Measurements from ENCODE around the gene GSN.
A peak's percentile ranks its signal among the peaks of the same experiment; 100 is the strongest.

GSN gene

DNA sequence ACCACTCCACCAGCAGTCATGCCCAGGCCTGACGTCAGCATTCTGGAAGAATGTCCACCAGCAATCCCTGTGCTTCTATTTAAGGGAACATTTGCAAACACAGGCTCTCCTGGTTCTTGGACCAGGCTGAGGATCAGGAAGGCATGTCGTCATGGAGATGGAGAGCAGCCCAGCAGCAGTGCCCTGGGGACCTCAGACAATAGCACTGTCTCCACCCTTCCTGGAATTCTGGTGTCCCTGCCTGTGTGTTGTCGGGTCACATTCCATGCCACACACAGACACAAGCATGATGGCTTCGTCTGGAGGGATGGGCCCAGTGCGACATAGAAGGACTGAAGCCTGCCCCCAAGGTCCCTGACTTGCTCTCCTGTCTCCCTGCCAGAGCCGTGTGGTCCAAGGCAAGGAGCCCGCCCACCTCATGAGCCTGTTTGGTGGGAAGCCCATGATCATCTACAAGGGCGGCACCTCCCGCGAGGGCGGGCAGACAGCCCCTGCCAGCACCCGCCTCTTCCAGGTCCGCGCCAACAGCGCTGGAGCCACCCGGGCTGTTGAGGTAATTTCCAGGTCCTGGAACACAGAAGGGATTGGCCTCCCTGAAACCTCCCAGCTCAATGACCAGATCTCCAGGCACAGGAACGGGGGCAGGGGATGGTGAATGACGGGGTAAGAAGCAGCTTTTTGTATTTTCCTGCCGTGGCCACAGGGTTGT, 58.3 kb downstream of the GSN start:
- no peak for DNase-seq

DNA sequence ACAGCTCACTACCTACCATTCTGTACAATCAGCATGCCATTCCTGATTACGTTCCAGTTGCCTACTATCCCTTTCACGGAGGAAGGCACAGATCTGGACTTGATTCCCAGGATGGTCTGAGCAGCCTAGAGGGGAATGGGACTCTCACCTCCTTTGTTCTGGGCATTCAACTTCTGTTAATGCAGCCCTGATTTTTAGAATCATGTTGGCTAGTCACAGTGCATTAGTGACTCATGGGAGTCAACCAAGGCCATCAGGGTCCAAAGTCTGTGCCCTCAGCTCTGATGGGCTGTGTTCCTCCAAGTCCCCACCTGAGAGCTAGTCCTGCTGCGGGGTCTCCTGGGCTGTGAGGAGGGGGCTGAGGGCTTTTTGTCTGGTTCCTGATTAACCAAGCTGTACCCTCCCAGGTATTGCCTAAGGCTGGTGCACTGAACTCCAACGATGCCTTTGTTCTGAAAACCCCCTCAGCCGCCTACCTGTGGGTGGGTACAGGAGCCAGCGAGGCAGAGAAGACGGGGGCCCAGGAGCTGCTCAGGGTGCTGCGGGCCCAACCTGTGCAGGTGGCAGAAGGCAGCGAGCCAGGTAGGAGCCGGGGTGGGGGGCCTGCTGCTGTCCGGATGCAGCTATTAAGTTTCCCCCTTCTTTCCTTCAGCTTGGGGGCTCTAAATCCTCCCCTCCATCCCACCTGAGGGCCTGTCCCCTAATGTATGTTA, 59.1 kb downstream of the GSN start:
- DNase-seq: no peak

DNA sequence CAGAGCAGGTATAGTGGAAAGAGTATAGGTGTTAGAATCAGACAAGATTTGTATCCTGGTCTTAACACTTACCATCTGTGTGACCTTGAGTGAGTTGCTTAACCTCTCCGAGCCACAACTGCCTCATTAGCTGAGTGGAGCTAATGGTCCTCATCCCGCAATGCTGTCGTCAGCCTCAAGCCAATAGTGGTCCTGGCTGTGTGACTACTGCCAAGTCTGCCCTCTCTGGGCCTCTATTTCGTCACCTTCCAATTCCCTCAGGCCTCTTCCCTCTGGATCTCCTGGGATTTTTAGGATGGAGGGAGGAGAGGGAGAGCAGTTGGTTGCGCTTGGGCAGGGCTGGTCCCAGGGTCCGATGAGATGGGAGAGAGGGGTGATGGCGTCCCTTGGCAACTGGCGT, 60.5 kb downstream of the GSN start:
- no peak for DNase-seq

DNA sequence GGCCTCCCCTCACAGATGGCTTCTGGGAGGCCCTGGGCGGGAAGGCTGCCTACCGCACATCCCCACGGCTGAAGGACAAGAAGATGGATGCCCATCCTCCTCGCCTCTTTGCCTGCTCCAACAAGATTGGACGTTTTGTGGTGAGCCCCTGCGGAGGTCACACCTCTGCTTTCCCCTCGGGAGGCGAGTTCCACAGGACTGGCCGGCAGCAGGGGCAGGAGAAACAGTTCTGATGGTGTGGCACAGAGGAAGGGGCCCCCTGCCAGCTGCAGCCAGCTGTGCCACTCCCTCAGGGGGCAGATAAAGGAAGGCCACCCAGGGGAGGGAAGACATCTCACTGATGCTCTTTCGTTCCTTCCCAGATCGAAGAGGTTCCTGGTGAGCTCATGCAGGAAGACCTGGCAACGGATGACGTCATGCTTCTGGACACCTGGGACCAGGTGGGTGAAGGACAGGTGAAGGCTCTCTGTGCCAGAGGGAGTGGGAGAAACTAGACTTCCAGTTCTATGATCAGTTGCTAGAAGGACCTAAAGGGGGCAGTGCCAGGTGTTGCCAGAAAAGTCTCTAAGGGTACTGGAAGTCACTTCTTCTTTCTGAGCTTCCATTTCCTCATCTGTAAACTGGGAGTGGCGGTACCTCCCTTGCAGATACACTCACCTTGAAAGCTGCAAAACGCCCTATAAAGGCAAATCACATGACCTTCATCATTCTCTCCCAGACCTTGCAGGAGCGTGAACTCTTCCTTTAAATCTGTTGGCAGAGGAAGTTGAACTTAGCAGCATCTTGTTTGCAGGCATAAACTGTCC, 61.1 kb downstream of the GSN start:
- DNase-seq: no peak

DNA sequence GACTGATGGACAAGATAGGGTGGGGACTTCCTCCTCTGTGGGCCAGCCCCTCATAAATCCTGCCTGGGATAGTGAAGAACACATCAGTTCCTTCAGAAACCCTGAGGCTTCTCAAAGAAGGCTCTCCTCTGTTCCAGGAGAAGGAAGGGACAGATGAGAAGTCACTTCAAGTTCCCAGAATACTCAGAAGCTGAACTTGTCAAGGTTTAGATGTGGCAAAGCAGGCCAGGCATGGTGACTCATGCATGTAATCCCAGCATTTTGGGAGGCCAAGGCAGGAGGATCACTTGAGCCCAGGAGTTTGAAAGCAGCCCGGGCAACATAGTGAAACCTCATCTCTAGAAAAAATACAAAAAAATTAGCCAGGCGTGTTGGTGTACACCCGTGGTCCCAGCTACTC, 63.6 kb downstream of the GSN start:
- DNase-seq: no peak

DNA sequence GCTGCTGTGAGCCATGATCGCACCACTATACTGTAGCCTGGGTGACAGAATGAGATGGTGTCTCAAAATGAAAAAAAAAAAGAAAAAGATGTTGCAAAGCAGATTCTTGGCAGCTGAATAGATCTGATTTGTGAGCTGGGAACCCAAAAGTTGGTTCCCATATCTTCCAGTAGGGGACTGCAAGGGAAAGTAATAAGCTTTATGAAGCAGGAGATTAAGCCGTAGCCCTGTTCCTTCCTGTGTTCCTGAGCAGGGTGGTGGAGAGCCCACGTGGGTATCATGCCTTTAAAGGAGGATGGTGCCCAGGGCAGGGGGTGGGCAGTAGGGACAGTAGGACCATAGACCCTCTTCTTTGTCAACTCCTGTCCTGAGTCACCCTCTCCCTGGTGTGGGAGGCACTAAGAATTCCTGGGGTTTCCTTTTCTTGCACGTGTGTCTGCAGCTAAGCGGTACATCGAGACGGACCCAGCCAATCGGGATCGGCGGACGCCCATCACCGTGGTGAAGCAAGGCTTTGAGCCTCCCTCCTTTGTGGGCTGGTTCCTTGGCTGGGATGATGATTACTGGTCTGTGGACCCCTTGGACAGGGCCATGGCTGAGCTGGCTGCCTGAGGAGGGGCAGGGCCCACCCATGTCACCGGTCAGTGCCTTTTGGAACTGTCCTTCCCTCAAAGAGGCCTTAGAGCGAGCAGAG, 64.2 kb downstream of the GSN start:
- no peak for DNase-seq

DNA sequence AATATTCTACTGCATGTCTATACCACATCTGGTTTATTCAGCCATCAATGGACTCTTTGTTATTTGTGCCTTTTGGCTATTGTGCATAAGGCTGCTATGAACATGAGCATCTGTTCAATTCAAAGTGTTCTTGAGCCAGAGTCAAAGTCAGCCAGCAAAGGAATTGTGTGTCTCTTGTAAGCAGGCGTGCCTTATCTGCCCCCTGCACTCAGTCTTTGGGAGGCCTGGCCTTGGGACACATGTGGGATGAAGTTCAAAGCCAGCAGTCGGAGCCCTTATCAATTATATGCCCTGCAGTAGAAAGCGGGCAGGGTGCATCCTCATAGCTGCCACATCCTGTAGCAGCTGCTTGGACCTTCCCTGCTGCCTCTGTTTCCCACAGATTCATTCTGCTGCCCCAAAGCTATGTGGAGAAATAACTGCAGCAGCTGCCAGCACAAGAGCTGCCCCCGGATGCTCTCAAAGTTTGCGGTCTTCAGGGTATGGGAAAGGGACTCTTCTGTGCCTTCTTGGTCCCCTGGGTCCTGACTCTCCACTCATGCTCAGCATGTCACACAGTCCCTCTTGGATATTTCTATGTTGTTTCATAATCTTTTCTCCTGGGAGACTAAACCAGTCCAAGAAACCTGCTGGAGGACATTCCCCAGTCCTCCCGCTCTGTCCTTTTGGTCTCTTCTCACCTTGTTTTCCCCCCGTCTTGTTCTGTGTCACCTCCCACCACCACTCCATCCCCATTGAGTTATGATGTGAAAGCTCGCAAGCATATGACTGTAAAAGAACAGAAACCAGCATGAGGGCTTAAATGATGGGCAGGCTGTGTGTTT, 66.2 kb downstream of the GSN start:
- DNase-seq: no peak

DNA sequence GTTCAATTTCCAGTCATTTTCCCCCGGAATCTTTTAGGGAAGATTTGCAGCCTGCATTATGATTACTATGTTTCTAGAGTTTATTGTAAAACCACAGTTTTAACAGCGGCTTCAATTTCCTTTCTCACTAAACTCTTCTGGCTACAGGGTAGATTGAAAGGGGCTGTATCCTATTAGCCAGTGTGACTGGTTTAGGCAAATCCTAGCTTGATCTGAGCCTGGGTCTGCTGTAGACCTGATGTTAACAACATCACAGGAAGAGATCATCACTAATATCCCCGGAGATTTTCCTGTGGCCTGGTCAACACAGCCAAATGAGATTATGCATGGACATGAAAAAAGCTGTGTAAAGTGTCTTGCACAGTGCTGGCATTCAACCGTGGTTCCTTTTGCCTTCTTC, 68.7 kb downstream of the GSN start:
- no peak for DNase-seq

DNA sequence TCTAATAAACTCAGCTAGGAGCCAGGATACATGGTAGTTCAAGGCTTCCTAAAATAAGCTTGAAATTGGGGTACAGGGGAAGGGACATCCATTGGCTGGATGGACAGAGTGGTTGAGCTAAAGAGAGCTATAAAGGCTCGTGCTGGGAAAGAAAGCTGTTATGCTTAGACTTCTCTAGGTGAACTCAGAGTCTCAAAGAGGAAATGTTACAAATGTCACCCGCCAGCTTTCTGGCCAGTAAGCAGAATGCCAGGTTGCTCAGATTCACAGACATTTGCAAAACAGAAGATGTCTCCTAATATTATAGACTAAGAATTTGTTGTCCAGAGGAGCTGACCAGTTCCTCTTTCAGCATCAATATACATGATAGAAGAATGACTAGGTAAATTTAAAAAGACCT, 71.5 kb downstream of the GSN start:
- no peak for DNase-seq

DNA sequence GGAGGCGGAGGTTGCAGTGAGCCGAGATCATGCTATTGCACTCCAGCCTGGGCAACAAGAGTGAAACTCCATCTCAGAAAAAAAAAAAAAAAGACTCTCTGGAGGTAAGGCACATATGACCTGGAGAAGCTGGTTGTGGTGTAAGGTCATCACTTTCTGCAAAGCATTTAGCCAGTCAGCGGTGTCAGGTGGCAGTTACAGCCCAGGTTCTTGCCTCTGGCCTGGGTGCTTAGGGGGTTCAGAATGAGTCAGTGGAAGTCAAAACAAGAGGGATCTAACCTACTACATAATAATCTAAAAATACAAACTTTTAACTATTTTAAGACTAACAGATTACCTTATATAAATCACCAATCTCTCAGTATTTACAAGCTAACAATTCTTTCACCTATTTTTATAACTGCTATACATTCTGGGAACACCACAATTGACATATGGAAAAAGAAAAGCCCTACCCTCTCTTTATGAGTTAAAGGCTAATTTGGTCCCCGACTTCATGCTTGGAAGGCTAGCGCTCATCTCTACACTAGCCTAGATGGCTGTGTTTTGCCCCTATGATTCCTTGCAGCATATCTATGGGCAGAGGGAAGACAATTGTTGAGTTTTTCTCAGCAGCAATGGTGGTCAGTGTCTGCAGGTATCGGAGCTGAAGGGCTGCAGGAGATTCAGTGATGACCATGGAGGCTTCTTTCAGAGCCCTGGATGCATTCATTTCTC, 72.9 kb downstream of the GSN start:
- DNase-seq: no peak

DNA sequence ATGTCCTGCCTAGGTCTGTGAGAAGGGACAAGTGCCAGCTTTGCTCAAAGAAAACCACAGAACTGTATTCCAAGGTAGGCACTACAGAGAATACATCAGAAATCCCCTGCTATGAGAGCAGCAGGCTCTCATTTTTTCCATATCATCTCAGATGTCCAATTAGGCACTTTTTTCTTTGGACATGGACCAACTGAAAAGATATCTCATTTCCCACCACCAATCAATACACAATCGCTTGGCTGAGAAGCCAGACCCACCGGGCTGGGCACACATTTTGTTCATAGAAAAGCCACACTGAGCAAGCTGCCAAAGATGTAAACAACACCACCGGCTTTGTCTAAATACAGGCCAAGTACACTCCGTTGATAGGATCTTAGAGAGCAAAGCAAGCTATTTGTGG, 76.2 kb downstream of the GSN start:
- peak; percentile 87 for DNase-seq

DNA sequence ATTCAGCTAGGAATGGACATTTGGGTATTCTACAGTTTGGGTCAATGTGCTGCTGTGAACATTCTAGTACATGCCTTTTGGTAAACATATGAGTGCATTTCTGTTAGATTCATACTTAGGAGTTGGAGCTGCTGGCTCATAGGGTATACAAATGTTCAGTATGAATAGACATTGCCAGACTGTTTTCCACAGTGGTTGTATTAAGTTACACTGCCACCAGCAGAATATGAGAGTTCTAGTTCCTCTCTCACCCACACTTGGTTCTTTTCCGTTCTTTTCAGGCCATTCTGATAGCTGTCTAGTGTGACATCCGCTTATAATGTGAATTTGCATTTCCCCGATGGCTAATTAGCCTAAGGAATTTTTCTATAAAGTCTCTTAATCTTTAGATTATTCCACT, 77.1 kb downstream of the GSN start:
- DNase-seq: no peak

DNA sequence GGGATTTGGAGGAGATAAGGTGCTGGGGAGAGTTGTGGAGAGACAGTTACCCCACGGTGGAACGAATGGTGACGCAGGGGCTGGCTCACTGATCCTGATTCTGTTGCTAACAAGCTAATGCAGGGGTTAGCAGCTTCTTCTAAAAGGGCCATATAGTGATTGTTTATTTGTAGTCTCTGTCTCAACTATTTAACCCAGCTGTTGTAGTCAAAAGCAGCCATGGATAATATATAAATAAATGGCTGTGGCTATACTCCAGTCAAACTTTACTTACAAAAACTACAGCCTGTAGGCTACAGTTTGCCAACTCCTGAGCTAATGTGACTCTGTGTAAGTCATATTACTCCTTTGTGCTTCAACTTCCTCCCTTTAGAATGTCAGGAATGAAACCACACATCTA, 80.3 kb downstream of the GSN start:
- DNase-seq: no peak

DNA sequence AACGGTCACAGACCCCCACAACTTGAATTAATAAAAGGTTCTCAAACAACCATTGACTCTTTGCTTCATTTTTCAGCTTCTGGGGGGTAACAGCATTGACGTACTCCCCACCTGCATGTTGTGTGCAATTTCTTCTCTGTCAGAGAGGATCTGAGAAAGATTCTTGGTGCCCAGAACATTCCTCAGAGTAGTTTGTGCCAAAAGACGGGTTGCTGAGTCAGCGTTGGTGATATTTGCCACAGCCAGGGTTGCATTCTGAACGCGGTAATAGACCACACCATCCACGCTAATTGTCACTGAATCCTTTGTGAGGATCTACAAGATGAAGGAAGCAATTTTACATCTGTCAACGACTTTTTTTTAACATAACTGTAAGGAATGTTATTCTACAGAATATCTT, 81.0 kb downstream of the GSN start:
- DNase-seq: no peak

DNA sequence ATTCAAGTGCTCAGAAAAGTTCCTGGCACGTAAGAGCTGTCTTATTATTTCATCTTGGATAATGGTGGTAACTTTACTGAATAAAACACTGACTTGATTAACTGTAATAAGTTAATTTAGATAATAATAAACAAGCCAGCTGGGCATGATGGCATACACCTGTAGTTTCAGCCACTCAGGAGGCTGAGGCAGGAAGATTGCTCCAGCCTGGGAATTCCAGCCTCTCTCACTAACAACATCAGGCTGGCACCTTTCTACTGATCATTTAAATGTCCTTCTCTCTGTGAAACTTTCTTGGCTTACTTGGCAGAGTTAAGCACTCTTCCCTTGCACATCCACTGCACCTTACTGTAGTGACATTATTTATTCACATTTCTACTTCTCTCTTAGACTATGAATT, 82.1 kb downstream of the GSN start:
- DNase-seq: no peak

DNA sequence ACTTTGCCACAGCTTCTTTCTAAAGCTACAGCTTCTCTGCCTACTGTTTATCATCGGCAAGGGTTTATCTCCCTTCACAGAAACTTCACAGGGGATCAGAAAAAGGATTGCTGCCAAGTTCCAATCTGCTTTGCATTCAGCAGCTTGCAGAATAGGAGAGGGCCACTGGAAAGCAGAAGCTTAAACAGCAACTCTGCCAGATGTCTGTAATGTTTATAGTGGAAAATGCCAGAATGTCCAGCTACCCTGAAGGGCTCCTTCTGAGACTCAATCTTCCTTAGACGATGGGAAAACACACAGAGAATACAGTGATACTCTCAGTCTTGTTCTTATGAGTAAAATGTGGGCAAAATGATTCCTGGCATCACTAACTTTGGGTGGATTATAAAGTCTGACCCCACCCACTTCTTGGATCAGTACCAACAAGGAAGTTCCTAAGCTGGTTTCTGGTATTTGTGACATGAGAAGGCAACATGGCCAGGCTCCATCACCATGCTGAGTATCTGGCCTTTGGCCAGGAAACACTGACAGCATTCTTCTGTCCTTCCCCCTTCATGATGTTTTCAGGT, 83.1 kb downstream of the GSN start:
- DNase-seq: peak; percentile 55

DNA sequence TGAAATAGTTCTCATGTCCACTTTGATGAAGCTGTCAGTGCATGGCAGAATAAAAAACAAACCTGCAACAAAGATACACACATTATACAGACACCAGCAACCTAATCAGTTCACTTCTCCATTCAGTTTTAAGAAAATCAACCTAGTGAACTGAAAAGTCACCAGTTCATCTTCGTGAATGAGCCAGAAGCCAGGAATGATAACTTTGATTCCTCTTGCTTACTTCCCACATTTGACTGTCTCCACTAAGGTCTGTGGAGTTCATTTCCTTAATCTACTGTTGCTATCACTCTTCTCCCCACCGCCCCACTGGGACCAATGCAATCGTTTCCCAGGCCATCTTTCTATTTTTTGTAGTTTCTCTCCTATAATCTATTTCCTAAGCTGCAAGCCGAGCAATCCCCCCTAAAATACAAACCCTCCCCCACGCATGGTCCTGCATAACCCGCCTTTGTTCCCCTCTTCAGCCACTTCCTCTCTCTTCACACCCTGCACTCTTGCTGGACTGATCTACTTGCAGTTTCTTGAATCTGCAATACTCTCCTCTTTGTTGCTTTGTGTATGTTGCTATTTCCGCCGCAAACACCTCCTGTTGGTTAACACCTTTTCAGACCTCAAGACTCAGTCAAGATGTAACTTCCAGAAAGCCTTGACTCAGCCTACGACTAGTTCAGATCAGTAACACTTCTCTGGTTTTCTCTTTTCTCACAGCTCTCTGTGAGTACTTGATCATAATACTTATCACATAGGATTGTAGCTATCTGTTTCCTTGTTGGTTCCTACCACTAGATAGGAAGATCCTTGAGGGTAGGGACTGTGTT, 85.5 kb downstream of the GSN start:
- no peak for DNase-seq

DNA sequence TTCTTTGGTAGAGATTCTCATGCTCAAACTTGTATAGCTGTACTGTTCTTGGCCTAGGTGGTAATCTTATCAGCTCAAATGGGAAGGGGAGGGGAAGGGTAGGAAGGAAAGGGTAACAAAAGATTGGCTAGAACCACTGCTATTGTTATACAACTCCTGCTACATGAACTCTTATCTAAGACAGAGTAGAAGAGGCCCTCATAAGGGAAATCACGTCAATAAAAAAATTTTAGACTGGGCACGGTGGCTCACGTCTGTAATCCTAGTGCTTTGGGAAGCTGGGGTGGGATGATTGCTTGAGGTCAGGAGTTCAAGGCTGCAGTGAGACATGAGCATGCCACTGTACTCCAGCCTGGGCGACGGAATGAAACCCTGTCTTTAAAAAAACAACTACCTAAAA, 86.2 kb downstream of the GSN start:
- DNase-seq: no peak

DNA sequence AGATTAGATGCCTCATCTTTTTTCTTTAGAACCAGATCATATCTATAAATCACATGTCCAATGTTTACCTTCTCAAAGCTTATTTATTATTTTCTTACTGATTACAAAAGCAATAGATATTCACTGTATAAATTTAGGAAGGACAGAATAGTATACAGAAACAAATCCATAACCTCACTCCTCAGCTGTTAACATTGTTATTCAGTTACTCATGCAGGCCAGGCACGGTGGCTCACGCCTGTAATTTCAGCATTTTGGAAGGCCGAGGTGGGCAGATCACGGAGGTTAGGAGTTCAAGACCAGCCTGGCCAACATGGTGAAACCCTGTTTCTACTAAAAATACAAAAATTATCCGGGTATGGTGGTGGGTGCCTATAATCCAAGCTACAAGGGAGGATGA, 86.8 kb downstream of the GSN start:
- DNase-seq: no peak

DNA sequence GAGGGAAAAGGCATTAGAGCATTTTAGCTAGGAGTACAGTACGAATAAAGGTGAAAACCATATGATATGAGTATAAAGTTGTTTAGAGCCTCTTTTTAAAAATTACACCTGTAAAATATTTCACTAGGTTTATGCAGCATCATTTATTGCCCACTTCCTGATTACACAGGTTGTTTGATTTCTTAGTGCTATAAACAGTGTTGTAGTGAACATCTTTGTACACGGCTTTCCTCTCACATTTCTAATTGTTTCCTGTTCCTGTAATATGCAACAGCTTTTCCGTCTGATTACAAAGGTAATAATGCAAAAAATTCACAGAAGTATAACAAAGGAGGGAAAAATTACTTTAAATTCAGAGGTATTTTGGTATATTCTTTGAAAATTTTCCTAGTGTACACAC, 89.0 kb downstream of the GSN start:
- DNase-seq: no peak

DNA sequence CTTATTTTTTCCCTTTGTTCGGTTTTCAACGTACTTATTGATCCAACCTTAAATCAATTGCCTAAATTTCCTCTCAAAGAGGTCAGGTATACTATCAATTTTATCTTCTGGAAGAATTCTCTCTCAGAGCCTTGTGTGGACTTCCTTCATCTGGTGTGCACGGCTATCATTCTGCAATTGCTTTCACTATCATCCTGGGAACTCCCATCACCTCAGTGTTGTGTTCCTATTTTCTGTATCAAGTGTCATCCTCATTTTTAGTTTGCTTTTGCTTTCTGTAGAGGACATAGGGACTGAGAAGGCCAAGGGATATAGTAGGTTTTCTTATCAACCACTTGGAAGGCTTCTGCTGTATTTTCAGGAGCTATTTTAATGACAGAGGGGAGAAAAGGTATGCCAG, 90.8 kb downstream of the GSN start:
- no peak for DNase-seq
